Liver (tissue), 9 donors: ENCODE measurements around the gene PPM1M. TPM values are rescaled to one million over a fixed set of nuclear protein-coding genes. Genes with fewer than 3 reads are reported as not detected.

Experiments
- DNase-seq: peaks from one replicate; pipeline ENCODE4 v3.0.0-alpha.2; 2017; ENCODE audit warnings: low spot score
- H3K27ac ChIP-seq, 2 donors: one replicate each; pipeline ENCODE4 v1.7.0; 2013; ENCODE audit warnings: inconsistent platforms in 2 of 2, low read length in 2 of 2, control low read depth in 1 of 2, low read depth in 1 of 2, mild to moderate bottlenecking in 1 of 2
- H3K27me3 ChIP-seq, 4 donors: one replicate each; pipeline versions ENCODE4 v1.6.1 to v1.7.0; 2013; ENCODE audit warnings: low read length in 3 of 4, inconsistent platforms in 1 of 4, mild to moderate bottlenecking in 1 of 4, moderate library complexity in 1 of 4; ENCODE audit not compliant: control insufficient read depth in 4 of 4, insufficient read depth in 4 of 4
- H3K36me3 ChIP-seq, 4 donors: one replicate each; pipeline versions ENCODE4 v1.6.1 to v1.7.0; 2013; ENCODE audit warnings: low read length in 3 of 4, mild to moderate bottlenecking in 3 of 4, low read depth in 1 of 4, moderate library complexity in 1 of 4; ENCODE audit not compliant: control insufficient read depth in 4 of 4, insufficient read depth in 3 of 4
- H3K4me1 ChIP-seq, 4 donors: one replicate each; pipeline versions ENCODE4 v1.6.1 to v1.7.0; 2013; ENCODE audit warnings: low read length in 3 of 4, mild to moderate bottlenecking in 3 of 4, moderate library complexity in 1 of 4; ENCODE audit not compliant: control insufficient read depth in 4 of 4, insufficient read depth in 4 of 4
- H3K4me3 ChIP-seq, 3 donors: one replicate each; pipeline versions ENCODE4 v1.6.1 to v1.7.0; 2013; ENCODE audit warnings: low read length in 3 of 3, control low read depth in 1 of 3, low read depth in 1 of 3, mild to moderate bottlenecking in 1 of 3
- H3K9ac ChIP-seq, 2 donors: one replicate each; pipeline ENCODE4 v1.7.0; 2013; ENCODE audit warnings: low read length in 2 of 2, mild to moderate bottlenecking in 2 of 2, moderate library complexity in 2 of 2, control low read depth in 1 of 2, low read depth in 1 of 2
- H3K9me3 ChIP-seq, 4 donors: one replicate each; pipeline versions ENCODE4 v1.6.1 to v1.7.0; 2013; ENCODE audit warnings: low read length in 3 of 4; ENCODE audit not compliant: control insufficient read depth in 4 of 4
- ATF3 ChIP-seq: IDR thresholded peaks from 2 replicates; pipeline ENCODE4 v1.6.1; 2016; ENCODE audit warnings: antibody characterized with exemption
- CTCF ChIP-seq: fragments of 150-350 bp; IDR thresholded peaks from 2 replicates; pipeline ENCODE4 v1.5.1; 2017; ENCODE audit warnings: improper control_type of control experiment, low read depth, low read length; ENCODE audit not compliant: missing input control
- EGR1 ChIP-seq, 2 donors: IDR thresholded peaks; 2 replicates each; pipeline ENCODE4 v1.6.1; 2016 to 2018; ENCODE audit warnings: antibody characterized with exemption in 2 of 2, low read depth in 2 of 2
- FOXA1 ChIP-seq: IDR thresholded peaks from 2 replicates; pipeline ENCODE4 v1.6.1; 2016; ENCODE audit warnings: antibody characterized with exemption
- GABPA ChIP-seq, 2 donors: IDR thresholded peaks in 1 of 2; conservative IDR thresholded peaks in 1 of 2; 2 replicates each; pipeline ENCODE4 v1.6.1; 2016; ENCODE audit warnings: antibody characterized with exemption in 2 of 2, mild to moderate bottlenecking in 1 of 2, moderate library complexity in 1 of 2
- HNF4A ChIP-seq, 2 donors: conservative IDR thresholded peaks; 2 replicates each; pipeline ENCODE4 v1.6.1; 2016; ENCODE audit warnings: antibody characterized with exemption in 2 of 2, mild to moderate bottlenecking in 2 of 2
- HNF4G ChIP-seq: IDR thresholded peaks from 2 replicates; pipeline ENCODE4 v1.6.1; 2016; ENCODE audit warnings: antibody characterized with exemption
- JUND ChIP-seq, 2 donors: IDR thresholded peaks; 2 replicates each; pipeline ENCODE4 v1.6.1; 2016; ENCODE audit warnings: antibody characterized with exemption in 2 of 2
- MAX ChIP-seq: IDR thresholded peaks from 2 replicates; pipeline ENCODE4 v1.6.1; 2016; ENCODE audit warnings: antibody characterized with exemption
- RAD21 ChIP-seq, 2 donors: IDR thresholded peaks; 2 replicates each; pipeline ENCODE4 v1.6.1; 2016; ENCODE audit warnings: antibody characterized with exemption in 2 of 2, mild to moderate bottlenecking in 2 of 2
- REST ChIP-seq: IDR thresholded peaks from 2 replicates; pipeline ENCODE4 v1.6.1; 2016; ENCODE audit warnings: antibody characterized with exemption, mild to moderate bottlenecking
- RXRA ChIP-seq, 2 donors: IDR thresholded peaks; 2 replicates each; pipeline ENCODE4 v1.6.1; 2017 to 2018; ENCODE audit warnings: antibody characterized with exemption in 2 of 2, mild to moderate bottlenecking in 1 of 2
- SP1 ChIP-seq: IDR thresholded peaks from 2 replicates; pipeline ENCODE4 v1.6.1; 2018; ENCODE audit warnings: antibody characterized with exemption, mild to moderate bottlenecking
- TAF1 ChIP-seq: conservative IDR thresholded peaks from 2 replicates; pipeline ENCODE4 v1.6.1; 2016; ENCODE audit warnings: antibody characterized with exemption, mild to moderate bottlenecking
- YY1 ChIP-seq: IDR thresholded peaks from 2 replicates; pipeline ENCODE4 v1.6.1; 2016; ENCODE audit warnings: antibody characterized with exemption, mild to moderate bottlenecking
- ZBTB33 ChIP-seq: IDR thresholded peaks from 2 replicates; pipeline ENCODE4 v1.6.1; 2016; ENCODE audit warnings: antibody characterized with exemption
- WGBS: extraction: QIAGEN DNeasy Blood & Tissue Kit; methylation state at CpG from one replicate; pipeline ENCODE4 v1.1.7; 2013; 5-methylcytosine and 5-hydroxymethylcytosine counted together
- polyA plus RNA-seq, 2 donors: library from polyadenylated mRNA; stranded (reverse) in 1 of 2; unstranded in 1 of 2; fragments of 200-250 nt in 1 of 2; fragments of >200 nt in 1 of 2; fragmentation: Nextera tagmentation in 1 of 2; extraction: Ambion mirVana in 1 of 2; gene quantifications; one replicate each; pipeline versions ENCODE4 v1.2.1 to v1.2.3, GENCODE V29; 2013 to 2015
- total RNA-seq, 2 donors: library from RNA; depleted of rRNA; stranded (reverse); fragments of >200 nt; gene quantifications; one replicate each; pipeline ENCODE4 v1.2.3, GENCODE V29; 2014
- donor health status: healthy.
- donor health status: healthy.
- donor health status: healthy.
- donor health status: healthy.
- donor health status: healthy.

PPM1M gene
- total and polyA plus RNA-seq, 4 donors: 2.8 to 5.5 (median 4.6) TPM

GRCh38 chr3:52220380-52221026 is 25.1 kb upstream of the PPM1M start:
- Histone ChIP-seq H3K4me3 (no peak overlapping the region), H3K4me1 (peaks cover 0 to 21% (median 10%) of the 10 kb centered on the region in 4 donors), H3K27me3 (no peaks in the 10 kb centered on the region), H3K36me3 (peaks cover 0 to 4% (median 2%) of the 10 kb centered on the region in 4 donors), H3K27ac (no peak overlapping the region), H3K9me3 (no peaks in the 10 kb centered on the region), H3K9ac (no peak overlapping the region)
- WGBS: 37% methylated on average over 9 of the region's 9 CpGs
- DNase-seq: peak; percentile 89
- no peak for TF ChIP-seq MAX
- peak; percentile 8 for TF ChIP-seq FOXA1
- TF ChIP-seq REST: no peak
- TF ChIP-seq RXRA (IDR thresholded peaks at IDR 0.05): peak in 1 of 2 donors; percentile 23
- TF ChIP-seq CTCF: peak; percentile 92
- no peak for TF ChIP-seq ATF3
- TF ChIP-seq RAD21 (IDR thresholded peaks at IDR 0.05): peak in 1 of 2 donors; percentile 89

GRCh38 chr3:52221141-52221562 is 24.4 kb upstream of the PPM1M start:
- H3K4me3 ChIP-seq: no peak overlapping the region
- no peaks in the 10 kb centered on the region for H3K36me3 ChIP-seq
- WGBS: 97% methylated on average over 27 of the region's 27 CpGs
- no peak for DNase-seq
- peaks cover 0 to 16% (median 9%) of the 10 kb centered on the region in 4 donors for H3K4me1 ChIP-seq
- H3K9me3 ChIP-seq: no peaks in the 10 kb centered on the region
- no peak overlapping the region for H3K9ac ChIP-seq
- H3K27ac ChIP-seq: no peak overlapping the region
- no peaks in the 10 kb centered on the region for H3K27me3 ChIP-seq
- TF ChIP-seq RXRA (IDR thresholded peaks at IDR 0.05): no peak
- TF ChIP-seq YY1: no peak
- TF ChIP-seq HNF4A (conservative IDR thresholded peaks at IDR 0.05): no peak
- no peak for TF ChIP-seq ZBTB33
- no peak for TF ChIP-seq SP1
- no peak for TF ChIP-seq EGR1 (IDR thresholded peaks at IDR 0.05; ENCODE audit: low read depth in 2 of 2)
- TF ChIP-seq ATF3: no peak
- no peak for TF ChIP-seq REST
- TF ChIP-seq JUND (IDR thresholded peaks at IDR 0.05): no peak
- no peak for TF ChIP-seq GABPA (IDR thresholded peaks at IDR 0.05 in 1 of 2, conservative IDR thresholded peaks at IDR 0.05 in 1 of 2)
- TF ChIP-seq TAF1: no peak
- TF ChIP-seq HNF4G: no peak
- TF ChIP-seq FOXA1: no peak
- TF ChIP-seq CTCF: no peak
